Caco-2 (cell line): ENCODE measurements around the gene MAU2. TPM values are rescaled to one million over a fixed set of nuclear protein-coding genes. Genes with fewer than 3 reads are reported as not detected.
A peak's percentile ranks its signal among the peaks of the same experiment; 100 is the strongest.

Experiments used
- BruUV-seq: library from RNA; stranded (reverse); fragments of 400-500 nt; replicated peaks from 2 replicates; lab custom pipeline; 2021; lab: Mats Ljungman, UMichigan
- CTCF ChIA-PET: fragments of 300-600 bp; sonication (Branson Sonifier 250); formaldehyde crosslinking; loops from one replicate; lab custom pipeline; 2022; ENCODE audit warnings: antibody characterized with exemption; lab: Charles Lee
- POLR2A ChIA-PET: fragments of 300-600 bp; sonication (Branson Sonifier 250); formaldehyde crosslinking; loops from one replicate; lab custom pipeline; 2022; ENCODE audit warnings: antibody characterized with exemption; lab: Charles Lee
- DNase-seq, 2 experiments: peaks; one replicate each; pipeline versions ENCODE4 v3.0.0 to v3.0.0-alpha.2; 2020 to 2022
- H3K27me3 ChIP-seq: replicated peaks from 2 replicates; pipeline ENCODE4 v1.6.0; 2011; ENCODE audit warnings: low read length; ENCODE audit not compliant: control insufficient read depth, insufficient read depth
- H3K36me3 ChIP-seq: 2 replicates; pipeline ENCODE4 v1.5.1; 2011; ENCODE audit warnings: low read length; ENCODE audit not compliant: control insufficient read depth, insufficient read depth
- H3K4me1 ChIP-seq: fragments of 250-450 bp; sonication (Bioruptor Pico); 2 replicates; pipeline ENCODE4 v1.5.1; 2020; ENCODE audit warnings: mild to moderate bottlenecking
- H3K4me3 ChIP-seq: 2 replicates; pipeline ENCODE4 v1.5.1; 2011; ENCODE audit warnings: low read depth, mild to moderate bottlenecking, control low read depth, low read length
- H3K9me3 ChIP-seq: fragments of 250-450 bp; sonication (Bioruptor Pico); 2 replicates; pipeline ENCODE4 v1.5.1; 2020; ENCODE audit warnings: mild to moderate bottlenecking, moderate library complexity
- H3K27ac Mint-ChIP-seq: one replicate; pipeline ENCODE4 v1.8.0; 2022; ENCODE audit warnings: mixed read lengths; ENCODE audit not compliant: unreplicated experiment
- H3K27me3 Mint-ChIP-seq: one replicate; pipeline ENCODE4 v1.8.0; 2022; ENCODE audit warnings: mixed read lengths; ENCODE audit not compliant: insufficient read depth, unreplicated experiment
- H3K36me3 Mint-ChIP-seq: one replicate; pipeline ENCODE4 v1.8.0; 2022; ENCODE audit warnings: mild to moderate bottlenecking, mixed read lengths; ENCODE audit not compliant: insufficient read depth, unreplicated experiment
- H3K4me1 Mint-ChIP-seq: one replicate; pipeline ENCODE4 v1.8.0; 2022; ENCODE audit warnings: low read depth, mixed read lengths; ENCODE audit not compliant: unreplicated experiment
- H3K4me3 Mint-ChIP-seq: one replicate; pipeline ENCODE4 v1.8.0; 2022; ENCODE audit warnings: mild to moderate bottlenecking, moderate library complexity, mixed read lengths; ENCODE audit not compliant: unreplicated experiment
- H3K9me3 Mint-ChIP-seq: one replicate; pipeline ENCODE4 v1.8.0; 2022; ENCODE audit warnings: mixed read lengths; ENCODE audit not compliant: unreplicated experiment
- intact Hi-C: fragments of 100-400 bp; cut with micrococcal nuclease; formaldehyde crosslinking; loops from one replicate; pipeline ENCODE4 v1.10.0; 2022; ENCODE audit not compliant: unreplicated experiment
- total RNA-seq: library from RNA; stranded (reverse); gene quantifications from 2 replicates; pipeline ENCODE4 v1.2.3, GENCODE V29; 2022
- TF ChIP-seq, protein P1 (sequence below), 2 experiments: fragments of 200-600 bp in 1 of 2; IDR thresholded peaks; 1 replicate in 1 of 2; 2 replicates in 1 of 2; pipeline versions ENCODE4 v1.5.1 to v1.8.0; 2011 to 2022; ENCODE audit warnings: antibody characterized with exemption in 1 of 2, control low read depth in 1 of 2, inconsistent platforms in 1 of 2, low read depth in 1 of 2, low read length in 1 of 2, mild to moderate bottlenecking in 1 of 2, moderate library complexity in 1 of 2; ENCODE audit not compliant: insufficient read depth in 1 of 2, severe bottlenecking in 1 of 2, unreplicated experiment in 1 of 2

Gene MAU2
- total RNA-seq, 1 experiment from 2014 or later = 51.3 TPM

DNA sequence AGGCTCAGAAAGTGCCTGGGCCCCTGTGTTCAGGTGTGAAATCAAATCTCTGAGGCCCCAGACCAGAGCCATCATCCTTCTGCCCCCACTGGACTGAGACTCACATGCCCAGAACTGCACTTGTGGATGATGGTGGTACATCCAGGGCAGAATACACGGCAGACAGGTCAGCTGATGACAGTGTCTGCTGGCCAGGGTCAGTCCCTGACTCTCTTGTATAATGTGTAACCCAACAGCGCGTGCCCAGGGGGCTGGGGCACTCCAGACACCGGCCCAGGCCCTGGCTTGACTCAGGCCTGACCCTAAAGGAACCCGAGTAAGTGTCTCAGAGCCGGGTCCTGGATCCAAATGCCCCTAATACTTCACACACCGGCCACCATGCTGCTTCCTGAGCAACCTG lies 47.5 kb downstream of the MAU2 start:
- no peaks in the 10 kb centered on the region for H3K27me3 Mint-ChIP-seq
- no peaks in the 10 kb centered on the region; the same call in 1 of the 2 replicates for H3K27me3 ChIP-seq
- H3K36me3 ChIP-seq = no peaks in the 10 kb centered on the region
- TF ChIP-seq, protein P1, sequence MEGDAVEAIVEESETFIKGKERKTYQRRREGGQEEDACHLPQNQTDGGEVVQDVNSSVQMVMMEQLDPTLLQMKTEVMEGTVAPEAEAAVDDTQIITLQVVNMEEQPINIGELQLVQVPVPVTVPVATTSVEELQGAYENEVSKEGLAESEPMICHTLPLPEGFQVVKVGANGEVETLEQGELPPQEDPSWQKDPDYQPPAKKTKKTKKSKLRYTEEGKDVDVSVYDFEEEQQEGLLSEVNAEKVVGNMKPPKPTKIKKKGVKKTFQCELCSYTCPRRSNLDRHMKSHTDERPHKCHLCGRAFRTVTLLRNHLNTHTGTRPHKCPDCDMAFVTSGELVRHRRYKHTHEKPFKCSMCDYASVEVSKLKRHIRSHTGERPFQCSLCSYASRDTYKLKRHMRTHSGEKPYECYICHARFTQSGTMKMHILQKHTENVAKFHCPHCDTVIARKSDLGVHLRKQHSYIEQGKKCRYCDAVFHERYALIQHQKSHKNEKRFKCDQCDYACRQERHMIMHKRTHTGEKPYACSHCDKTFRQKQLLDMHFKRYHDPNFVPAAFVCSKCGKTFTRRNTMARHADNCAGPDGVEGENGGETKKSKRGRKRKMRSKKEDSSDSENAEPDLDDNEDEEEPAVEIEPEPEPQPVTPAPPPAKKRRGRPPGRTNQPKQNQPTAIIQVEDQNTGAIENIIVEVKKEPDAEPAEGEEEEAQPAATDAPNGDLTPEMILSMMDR (IDR thresholded peaks at IDR 0.05; ENCODE audit: insufficient read depth in 1 of 2, low read depth in 1 of 2, low read length in 1 of 2, severe bottlenecking in 1 of 2, unreplicated experiment in 1 of 2) = no peak
- no TSS peak for BruUV-seq
- no peaks in the 10 kb centered on the region for H3K9me3 ChIP-seq
- H3K27ac Mint-ChIP-seq = no peak overlapping the region
- ChIA-PET POLR2A (no interaction called here), CTCF (no interaction called here)
- DNase-seq = no peak
- intact Hi-C loops = no loop called here
- H3K36me3 Mint-ChIP-seq = peaks cover 6% of the 10 kb centered on the region
- H3K4me1 Mint-ChIP-seq = peaks cover 11% of the 10 kb centered on the region
- no peak overlapping the region for H3K4me3 Mint-ChIP-seq
- no peak overlapping the region for H3K4me3 ChIP-seq
- peaks cover 14% of the 10 kb centered on the region for H3K4me1 ChIP-seq
- no peaks in the 10 kb centered on the region for H3K9me3 Mint-ChIP-seq

DNA sequence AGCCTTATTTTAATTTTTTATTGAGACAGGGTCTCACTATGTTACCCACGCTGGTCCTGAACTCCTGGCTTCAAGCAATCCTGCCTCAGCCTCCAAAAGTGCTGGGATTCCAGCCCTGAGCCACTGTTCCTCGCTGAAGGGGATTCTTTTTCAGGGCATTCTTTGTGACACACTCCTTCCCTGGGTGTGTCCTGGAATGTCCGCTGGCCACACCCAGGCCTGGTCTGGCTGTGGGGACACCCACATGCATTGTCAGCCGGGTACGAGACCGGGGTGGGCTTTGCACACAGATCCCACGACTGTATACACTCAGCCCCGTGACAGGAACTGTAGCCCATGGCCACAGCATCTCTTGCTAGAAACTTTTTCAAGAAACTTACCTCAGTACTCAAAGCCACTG lies 50.4 kb downstream of the MAU2 start:
- H3K27ac Mint-ChIP-seq = peak overlapping the region; percentile 55
- H3K4me3 ChIP-seq = no peak overlapping the region
- DNase-seq = peak; percentile 28 to 60

DNA sequence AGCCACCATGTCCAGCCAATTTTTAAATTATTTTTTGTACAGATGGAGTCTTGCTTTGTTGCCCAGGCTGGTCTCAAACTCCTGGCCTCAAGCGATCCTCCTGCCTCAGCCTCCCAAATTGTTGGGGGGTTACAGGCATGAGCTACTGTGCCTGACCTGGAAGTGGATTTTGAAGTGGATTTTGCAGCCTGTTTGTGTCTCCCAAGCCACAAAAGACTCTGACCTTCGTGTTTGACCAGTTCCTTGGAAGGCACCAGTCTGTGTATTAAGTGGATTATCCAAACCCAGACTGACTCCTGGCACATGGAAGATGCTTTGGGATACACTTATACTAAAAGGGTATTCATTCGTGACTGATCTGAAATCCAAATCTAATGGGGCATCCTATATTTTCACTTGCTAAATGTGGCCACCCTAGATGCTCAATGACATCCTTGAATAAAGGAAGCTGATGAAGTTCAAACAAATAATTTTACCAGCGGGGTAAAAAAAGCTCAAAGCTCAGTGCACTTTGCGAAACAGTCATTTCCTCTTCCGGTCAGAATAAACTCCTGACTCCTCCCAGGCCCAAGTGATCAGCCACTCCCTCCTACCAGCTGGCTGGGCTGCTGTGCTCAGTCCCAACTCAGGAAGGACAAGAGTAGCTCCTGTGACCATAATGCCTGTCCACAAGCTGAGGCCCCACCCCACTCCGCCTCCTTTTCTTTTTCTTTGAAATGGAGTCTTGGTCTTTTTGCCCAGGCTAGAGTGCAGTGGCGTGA lies 52.2 kb downstream of the MAU2 start:
- ChIA-PET CTCF (interaction anchor here (1.0 to 1.1 kb wide), 2 partner anchors 13 to 32 kb away, joined by 3 to 4 read pairs; no protein-coding TSS in a partner anchor), POLR2A (interaction anchor here (0.8 to 1.1 kb wide), 2 partner anchors 13 to 33 kb away, joined by 3 read pairs; partner anchors contain the start of gene GATAD2A)
- Mint-ChIP-seq H3K4me3 (no peak overlapping the region), H3K9me3 (no peaks in the 10 kb centered on the region), H3K36me3 (peaks cover 5% of the 10 kb centered on the region), H3K27ac (peak overlapping the region; percentile 53), H3K27me3 (no peaks in the 10 kb centered on the region), H3K4me1 (peaks cover 11% of the 10 kb centered on the region)
- Histone ChIP-seq H3K4me3 (no peak overlapping the region), H3K4me1 (peaks cover 33% of the 10 kb centered on the region), H3K9me3 (no peaks in the 10 kb centered on the region), H3K36me3 (no peaks in the 10 kb centered on the region), H3K27me3 (no peaks in the 10 kb centered on the region)
- DNase-seq = peak; percentile 46 to 77
- TF ChIP-seq, protein P1 (IDR thresholded peaks at IDR 0.05; ENCODE audit: insufficient read depth in 1 of 2, low read depth in 1 of 2, low read length in 1 of 2, severe bottlenecking in 1 of 2, unreplicated experiment in 1 of 2) = no peak
- no TSS peak for BruUV-seq
- intact Hi-C loops = no loop called here

More for the DNA sequence above, 50.4 kb downstream of the MAU2 start:
- intact Hi-C loops = no loop called here
- Histone ChIP-seq H3K9me3 (no peaks in the 10 kb centered on the region), H3K4me1 (peaks cover 25% of the 10 kb centered on the region), H3K27me3 (no peaks in the 10 kb centered on the region), H3K36me3 (no peaks in the 10 kb centered on the region)
- Mint-ChIP-seq H3K9me3 (no peaks in the 10 kb centered on the region), H3K36me3 (no peaks in the 10 kb centered on the region), H3K4me1 (peaks cover 6% of the 10 kb centered on the region), H3K27me3 (no peaks in the 10 kb centered on the region), H3K4me3 (no peak overlapping the region)
- TF ChIP-seq, protein P1 (IDR thresholded peaks at IDR 0.05; ENCODE audit: insufficient read depth in 1 of 2, low read depth in 1 of 2, low read length in 1 of 2, severe bottlenecking in 1 of 2, unreplicated experiment in 1 of 2) = no peak
- POLR2A ChIA-PET = no interaction called here
- no TSS peak for BruUV-seq
- CTCF ChIA-PET = no interaction called here
